HEK293 (cell line): ENCODE measurements around the gene OR5L1.

ENCODE experiments used
- CTCF ChIA-PET: fragments of 350-600 bp; formaldehyde crosslinking; extraction: SDS; loops from one replicate; lab custom pipeline; 2021; ENCODE audit warnings: antibody characterized with exemption; lab: Yijun Ruan, JAX
- POLR2A ChIA-PET: fragments of 300-600 bp; formaldehyde crosslinking; extraction: SDS; loops from one replicate; lab custom pipeline; 2020; ENCODE audit warnings: antibody characterized with exemption, inconsistent platforms; lab: Yijun Ruan, JAX
- H3K27ac ChIP-seq: fragments of 200-500 bp; sonication (Bioruptor generic); 2 replicates; pipeline ENCODE4 v1.5.1; 2014; ENCODE audit warnings: low read depth, low read length, control low read depth, inconsistent platforms; ENCODE audit errors: extremely low read depth
- H3K36me3 ChIP-seq, 2 experiments: fragments of 200-500 bp in 1 of 2; sonication (Bioruptor generic) in 1 of 2; 1 replicate in 1 of 2; 2 replicates in 1 of 2; pipeline ENCODE4 v1.5.1; 2014 to 2017; ENCODE audit warnings: inconsistent platforms in 2 of 2, low read length in 2 of 2; ENCODE audit not compliant: control insufficient read depth in 2 of 2, insufficient read depth in 1 of 2
- H3K4me1 ChIP-seq: fragments of 200-500 bp; sonication (Bioruptor generic); 2 replicates; pipeline ENCODE4 v1.5.1; 2014; ENCODE audit warnings: mild to moderate bottlenecking, low read length, inconsistent platforms; ENCODE audit not compliant: control insufficient read depth, insufficient read depth
- H3K4me3 ChIP-seq: 2 replicates; pipeline ENCODE4 v1.5.1; 2011; ENCODE audit warnings: low read depth, mild to moderate bottlenecking, control low read depth, low read length, moderate library complexity
- H3K9me3 ChIP-seq: fragments of 200-500 bp; sonication (Bioruptor generic); 2 replicates; pipeline ENCODE4 v1.5.1; 2014; ENCODE audit warnings: low read depth, low read length, inconsistent platforms; ENCODE audit not compliant: control insufficient read depth, insufficient read depth
- GLIS2 ChIP-seq: fragments of 450-650 bp; formaldehyde crosslinking; IDR thresholded peaks from 2 replicates; pipeline ENCODE4 v1.5.1; 2016; ENCODE audit warnings: missing biosample characterization, missing genetic modification characterization
- KLF10 ChIP-seq: fragments of 450-650 bp; IDR thresholded peaks from 2 replicates; pipeline ENCODE4 v1.5.1; 2018; ENCODE audit warnings: missing biosample characterization, mild to moderate bottlenecking, missing genetic modification characterization
- PATZ1 ChIP-seq: fragments of 450-650 bp; formaldehyde crosslinking; IDR thresholded peaks from 2 replicates; pipeline ENCODE4 v1.5.1; 2016; ENCODE audit warnings: missing biosample characterization, missing genetic modification characterization
- PRDM1 ChIP-seq: fragments of 450-650 bp; formaldehyde crosslinking; IDR thresholded peaks from 2 replicates; pipeline ENCODE4; 2016; ENCODE audit warnings: missing biosample characterization, missing genetic modification characterization
- SP3 ChIP-seq: fragments of 450-650 bp; formaldehyde crosslinking; IDR thresholded peaks from 2 replicates; pipeline ENCODE4 v1.5.1; 2016; ENCODE audit warnings: missing biosample characterization, missing genetic modification characterization
- WT1 ChIP-seq: fragments of 450-650 bp; formaldehyde crosslinking; IDR thresholded peaks from 2 replicates; pipeline ENCODE4 v1.5.1; 2016; ENCODE audit warnings: missing biosample characterization, missing genetic modification characterization
- ZBTB7A ChIP-seq: fragments of 450-650 bp; formaldehyde crosslinking; IDR thresholded peaks from 2 replicates; pipeline ENCODE4 v1.5.1; 2016; ENCODE audit warnings: low read depth, missing biosample characterization, missing genetic modification characterization
- ZFP69B ChIP-seq: fragments of 450-650 bp; formaldehyde crosslinking; IDR thresholded peaks from 2 replicates; pipeline ENCODE4 v1.5.1; 2016; ENCODE audit warnings: missing biosample characterization, missing genetic modification characterization
- ZNF157 ChIP-seq: fragments of 450-650 bp; formaldehyde crosslinking; IDR thresholded peaks from 2 replicates; pipeline ENCODE4 v1.5.1; 2016; ENCODE audit warnings: missing biosample characterization, missing genetic modification characterization
- ZNF202 ChIP-seq: fragments of 450-650 bp; formaldehyde crosslinking; IDR thresholded peaks from 2 replicates; pipeline ENCODE4 v1.5.1; 2016; ENCODE audit warnings: missing biosample characterization, missing genetic modification characterization, borderline replicate concordance
- ZNF221 ChIP-seq: fragments of 450-650 bp; formaldehyde crosslinking; IDR thresholded peaks from 2 replicates; pipeline ENCODE4 v1.5.1; 2017; ENCODE audit warnings: missing biosample characterization, missing genetic modification characterization, borderline replicate concordance
- ZNF311 ChIP-seq: fragments of 450-650 bp; formaldehyde crosslinking; IDR thresholded peaks from 2 replicates; pipeline ENCODE4 v1.5.1; 2017; ENCODE audit warnings: missing biosample characterization, missing genetic modification characterization, borderline replicate concordance
- ZNF350 ChIP-seq: fragments of 450-650 bp; formaldehyde crosslinking; IDR thresholded peaks from 2 replicates; pipeline ENCODE4 v1.5.0; 2017; ENCODE audit warnings: missing biosample characterization, mild to moderate bottlenecking, missing genetic modification characterization
- ZNF48 ChIP-seq: fragments of 450-650 bp; formaldehyde crosslinking; IDR thresholded peaks from 2 replicates; pipeline ENCODE4 v1.5.1; 2016; ENCODE audit warnings: missing biosample characterization, missing genetic modification characterization
- ZNF510 ChIP-seq: fragments of 450-650 bp; formaldehyde crosslinking; IDR thresholded peaks from 2 replicates; pipeline ENCODE4 v1.5.1; 2018; ENCODE audit warnings: mild to moderate bottlenecking, missing genetic modification characterization, missing biosample characterization; ENCODE audit not compliant: insufficient replicate concordance
- ZNF560 ChIP-seq: fragments of 450-650 bp; formaldehyde crosslinking; IDR thresholded peaks from 2 replicates; pipeline ENCODE4 v1.5.1; 2017; ENCODE audit warnings: missing biosample characterization, missing genetic modification characterization, borderline replicate concordance
- ZNF571 ChIP-seq: fragments of 450-650 bp; formaldehyde crosslinking; IDR thresholded peaks from 2 replicates; pipeline ENCODE4 v1.5.0; 2017; ENCODE audit warnings: missing biosample characterization, missing genetic modification characterization
- ZNF580 ChIP-seq: fragments of 450-650 bp; formaldehyde crosslinking; IDR thresholded peaks from 2 replicates; pipeline ENCODE4 v1.5.1; 2016; ENCODE audit warnings: missing biosample characterization, missing genetic modification characterization
- ZNF629 ChIP-seq: fragments of 450-650 bp; formaldehyde crosslinking; IDR thresholded peaks from 2 replicates; pipeline ENCODE4 v1.5.1; 2017; ENCODE audit warnings: missing biosample characterization, missing genetic modification characterization
- ZNF76 ChIP-seq: fragments of 450-650 bp; formaldehyde crosslinking; IDR thresholded peaks from 2 replicates; pipeline ENCODE4; 2016; ENCODE audit warnings: low read depth, missing biosample characterization, missing genetic modification characterization, borderline replicate concordance
- ZSCAN23 ChIP-seq: fragments of 450-650 bp; formaldehyde crosslinking; IDR thresholded peaks from 2 replicates; pipeline ENCODE4 v1.5.1; 2016; ENCODE audit warnings: missing biosample characterization, missing genetic modification characterization
- TF ChIP-seq, protein P1 (sequence below): fragments of 450-650 bp; formaldehyde crosslinking; IDR thresholded peaks from 2 replicates; pipeline ENCODE4 v1.5.0; 2017; ENCODE audit warnings: missing biosample characterization, missing genetic modification characterization, borderline replicate concordance
- TF ChIP-seq, protein P2 (sequence below): fragments of 450-650 bp; formaldehyde crosslinking; IDR thresholded peaks from 2 replicates; pipeline ENCODE4 v1.5.1; 2016; ENCODE audit warnings: missing biosample characterization, missing genetic modification characterization

Gene OR5L1

GRCh38 chr11:55811067-55811466, at the start of gene OR5L1:
OR5L1 (plus strand) TSS chr11:55811367; CDS start chr11:55811467, 100 bp downstream.
- ChIA-PET POLR2A (no interaction called here), CTCF (no interaction called here)
- Histone ChIP-seq H3K36me3 (no peaks in the 10 kb centered on the region), H3K4me1 (no peaks in the 10 kb centered on the region), H3K27ac (no peak within 1 kb of the TSS), H3K4me3 (no peak within 1 kb of the TSS)
- no peak for TF ChIP-seq ZNF580 (tag by site-specific recombination)
- no peak for TF ChIP-seq ZNF350 (tag by site-specific recombination)
- no peak for TF ChIP-seq ZNF202 (tag by site-specific recombination)
- TF ChIP-seq, protein P1, sequence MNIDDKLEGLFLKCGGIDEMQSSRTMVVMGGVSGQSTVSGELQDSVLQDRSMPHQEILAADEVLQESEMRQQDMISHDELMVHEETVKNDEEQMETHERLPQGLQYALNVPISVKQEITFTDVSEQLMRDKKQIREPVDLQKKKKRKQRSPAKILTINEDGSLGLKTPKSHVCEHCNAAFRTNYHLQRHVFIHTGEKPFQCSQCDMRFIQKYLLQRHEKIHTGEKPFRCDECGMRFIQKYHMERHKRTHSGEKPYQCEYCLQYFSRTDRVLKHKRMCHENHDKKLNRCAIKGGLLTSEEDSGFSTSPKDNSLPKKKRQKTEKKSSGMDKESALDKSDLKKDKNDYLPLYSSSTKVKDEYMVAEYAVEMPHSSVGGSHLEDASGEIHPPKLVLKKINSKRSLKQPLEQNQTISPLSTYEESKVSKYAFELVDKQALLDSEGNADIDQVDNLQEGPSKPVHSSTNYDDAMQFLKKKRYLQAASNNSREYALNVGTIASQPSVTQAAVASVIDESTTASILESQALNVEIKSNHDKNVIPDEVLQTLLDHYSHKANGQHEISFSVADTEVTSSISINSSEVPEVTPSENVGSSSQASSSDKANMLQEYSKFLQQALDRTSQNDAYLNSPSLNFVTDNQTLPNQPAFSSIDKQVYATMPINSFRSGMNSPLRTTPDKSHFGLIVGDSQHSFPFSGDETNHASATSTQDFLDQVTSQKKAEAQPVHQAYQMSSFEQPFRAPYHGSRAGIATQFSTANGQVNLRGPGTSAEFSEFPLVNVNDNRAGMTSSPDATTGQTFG: no peak
- no peak for TF ChIP-seq ZNF510 (tag by site-specific recombination)
- TF ChIP-seq, all 188 proteins: peak for 0
- H3K9me3 ChIP-seq: no peaks in the 10 kb centered on the region

DNA sequence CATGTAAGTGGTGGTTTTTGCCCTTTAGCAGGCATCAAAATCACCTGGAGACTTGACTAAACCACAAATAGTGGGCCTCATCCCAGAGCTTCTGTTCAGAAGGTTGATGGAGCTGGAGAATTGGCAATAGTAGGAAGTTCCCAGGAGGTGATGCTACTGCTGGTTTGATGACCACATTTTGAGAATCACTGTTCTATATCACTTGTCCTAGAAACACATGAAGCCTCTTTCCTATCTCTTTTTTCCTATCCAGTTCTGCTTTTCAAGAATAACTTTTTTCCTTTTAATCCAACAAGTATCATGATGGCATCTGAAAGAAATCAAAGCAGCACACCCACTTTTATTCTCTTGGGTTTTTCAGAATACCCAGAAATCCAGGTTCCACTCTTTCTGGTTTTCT, 38.0 kb upstream of the OR5L1 start, which contains the start of gene OR5D13:
Gene OR5D13 (plus strand): TSS at position 301 of the 400 bp plus-strand sequence. CDS start 0 bp downstream, at position 301.
- Histone ChIP-seq H3K9me3 (no peaks in the 10 kb centered on the region), H3K27ac (no peak within 1 kb of the TSS), H3K4me3 (no peak within 1 kb of the TSS), H3K36me3 (no peaks in the 10 kb centered on the region), H3K4me1 (no peaks in the 10 kb centered on the region)
- ChIA-PET POLR2A (no interaction called here), CTCF (no interaction called here)
- TF ChIP-seq ZSCAN23 (tag by site-specific recombination): no peak
- TF ChIP-seq ZNF629 (tag by site-specific recombination): no peak
- no peak for TF ChIP-seq PRDM1 (tag by site-specific recombination)

DNA sequence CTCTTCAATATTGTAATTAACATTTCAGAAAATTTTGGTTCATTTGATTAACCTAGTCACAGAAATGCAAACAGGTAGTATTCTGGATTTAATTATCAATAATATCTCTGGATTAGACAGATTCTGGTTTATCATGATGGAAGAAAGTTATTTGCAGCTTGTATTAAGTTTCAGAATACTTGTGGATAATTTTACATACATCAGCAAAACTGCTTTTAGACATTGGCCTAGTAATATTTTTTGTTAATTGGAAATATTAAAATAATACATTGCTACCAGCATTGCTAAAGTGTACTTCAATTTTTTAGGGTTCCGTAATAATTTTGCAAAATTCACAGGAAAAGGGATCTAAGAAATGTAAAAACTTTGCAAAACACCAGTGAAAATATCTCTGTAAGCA, 19.6 kb upstream of the OR5L1 start:
- TF ChIP-seq ZNF571 (tag by site-specific recombination) (no peak), ZNF560 (no peak), ZNF157 (tag by site-specific recombination) (no peak), WT1 (tag by site-specific recombination) (no peak), ZNF221 (tag by site-specific recombination) (no peak), ZBTB7A (tag by site-specific recombination) (no peak)
- TF ChIP-seq, protein P2, sequence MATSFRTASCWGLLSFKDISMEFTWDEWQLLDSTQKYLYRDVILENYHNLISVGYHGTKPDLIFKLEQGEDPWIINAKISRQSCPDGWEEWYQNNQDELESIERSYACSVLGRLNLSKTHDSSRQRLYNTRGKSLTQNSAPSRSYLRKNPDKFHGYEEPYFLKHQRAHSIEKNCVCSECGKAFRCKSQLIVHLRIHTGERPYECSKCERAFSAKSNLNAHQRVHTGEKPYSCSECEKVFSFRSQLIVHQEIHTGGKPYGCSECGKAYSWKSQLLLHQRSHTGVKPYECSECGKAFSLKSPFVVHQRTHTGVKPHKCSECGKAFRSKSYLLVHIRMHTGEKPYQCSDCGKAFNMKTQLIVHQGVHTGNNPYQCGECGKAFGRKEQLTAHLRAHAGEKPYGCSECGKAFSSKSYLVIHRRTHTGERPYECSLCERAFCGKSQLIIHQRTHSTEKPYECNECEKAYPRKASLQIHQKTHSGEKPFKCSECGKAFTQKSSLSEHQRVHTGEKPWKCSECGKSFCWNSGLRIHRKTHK (tag by site-specific recombination): no peak
- TF ChIP-seq, all 188 proteins: peak for 0
- H3K4me1 ChIP-seq: no peaks in the 10 kb centered on the region
- ChIA-PET POLR2A (no interaction called here), CTCF (no interaction called here)
- no peak overlapping the region for H3K27ac ChIP-seq
- no peak overlapping the region for H3K4me3 ChIP-seq
- no peaks in the 10 kb centered on the region for H3K9me3 ChIP-seq
- no peaks in the 10 kb centered on the region for H3K36me3 ChIP-seq

GRCh38 chr11:55793321-55793720, 17.8 kb upstream of the OR5L1 start:
- CTCF ChIA-PET: no interaction called here
- H3K4me1 ChIP-seq: no peaks in the 10 kb centered on the region
- no peaks in the 10 kb centered on the region for H3K9me3 ChIP-seq
- H3K4me3 ChIP-seq: no peak overlapping the region
- H3K36me3 ChIP-seq: no peaks in the 10 kb centered on the region
- POLR2A ChIA-PET: no interaction called here
- no peak overlapping the region for H3K27ac ChIP-seq
- TF ChIP-seq SP3 (tag by site-specific recombination) (no peak), ZFP69B (tag by site-specific recombination) (no peak), ZNF311 (tag by site-specific recombination) (no peak), ZNF48 (no peak), ZBTB7A (tag by site-specific recombination) (no peak), GLIS2 (no peak), KLF10 (no peak), ZNF76 (tag by site-specific recombination) (no peak), ZNF221 (tag by site-specific recombination) (no peak), PATZ1 (tag by site-specific recombination) (no peak)
